Suprapubic skin (tissue), 4 donors: ENCODE results near the gene LEMD3.

ENCODE experiments used
- POLR2A ChIP-seq, 2 donors: fragments of 450-650 bp; IDR thresholded peaks; one replicate each; pipeline ENCODE4 v1.6.1; 2017; ENCODE audit warnings: antibody characterized with exemption in 2 of 2, mild to moderate bottlenecking in 2 of 2, moderate library complexity in 2 of 2
- POLR2AphosphoS5 ChIP-seq, 3 donors: sonication (generic); formaldehyde crosslinking; IDR thresholded peaks; one replicate each; pipeline ENCODE4 v1.6.1; 2017; ENCODE audit warnings: antibody characterized with exemption in 3 of 3
- TF ChIP-seq, protein P1 (sequence below), 2 donors: fragments of 200-600 bp in 1 of 2; fragments of 450-650 bp in 1 of 2; sonication (generic) in 1 of 2; IDR thresholded peaks; one replicate each; pipeline ENCODE4 v1.5.1; 2016 to 2019; ENCODE audit warnings: antibody characterized with exemption in 2 of 2, mild to moderate bottlenecking in 1 of 2, moderate library complexity in 1 of 2

DNA sequence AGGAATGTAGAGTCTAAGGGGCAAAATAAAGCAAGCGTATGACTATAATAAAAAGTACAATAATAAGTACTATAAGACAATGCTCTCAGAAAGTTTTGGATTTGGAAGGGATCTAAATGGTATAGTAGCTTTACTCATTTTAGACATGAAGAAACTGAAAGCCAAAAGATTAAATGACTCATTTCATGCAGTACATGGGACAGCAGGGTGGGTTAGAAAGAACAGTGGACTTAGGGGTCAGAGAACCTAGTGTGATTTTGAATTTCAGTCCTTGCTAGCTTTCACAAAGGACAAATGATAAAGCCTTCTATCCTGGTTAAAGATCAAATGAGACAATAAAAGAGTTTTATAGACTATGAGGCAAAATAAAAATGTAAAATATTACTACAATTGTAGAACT is 6.8 kb upstream of the LEMD3 start:
- TF ChIP-seq, protein P1, sequence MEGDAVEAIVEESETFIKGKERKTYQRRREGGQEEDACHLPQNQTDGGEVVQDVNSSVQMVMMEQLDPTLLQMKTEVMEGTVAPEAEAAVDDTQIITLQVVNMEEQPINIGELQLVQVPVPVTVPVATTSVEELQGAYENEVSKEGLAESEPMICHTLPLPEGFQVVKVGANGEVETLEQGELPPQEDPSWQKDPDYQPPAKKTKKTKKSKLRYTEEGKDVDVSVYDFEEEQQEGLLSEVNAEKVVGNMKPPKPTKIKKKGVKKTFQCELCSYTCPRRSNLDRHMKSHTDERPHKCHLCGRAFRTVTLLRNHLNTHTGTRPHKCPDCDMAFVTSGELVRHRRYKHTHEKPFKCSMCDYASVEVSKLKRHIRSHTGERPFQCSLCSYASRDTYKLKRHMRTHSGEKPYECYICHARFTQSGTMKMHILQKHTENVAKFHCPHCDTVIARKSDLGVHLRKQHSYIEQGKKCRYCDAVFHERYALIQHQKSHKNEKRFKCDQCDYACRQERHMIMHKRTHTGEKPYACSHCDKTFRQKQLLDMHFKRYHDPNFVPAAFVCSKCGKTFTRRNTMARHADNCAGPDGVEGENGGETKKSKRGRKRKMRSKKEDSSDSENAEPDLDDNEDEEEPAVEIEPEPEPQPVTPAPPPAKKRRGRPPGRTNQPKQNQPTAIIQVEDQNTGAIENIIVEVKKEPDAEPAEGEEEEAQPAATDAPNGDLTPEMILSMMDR (IDR thresholded peaks at IDR 0.05) = no peak
- no peak for TF ChIP-seq POLR2A (IDR thresholded peaks at IDR 0.05)
- no peak for TF ChIP-seq POLR2AphosphoS5 (IDR thresholded peaks at IDR 0.05)
